ENCODE data around the gene IL19.

GRCh38 chr1:206855859-206856258, 85.3 kb downstream of the IL19 start:
- no peak for TF ChIP-seq POLR2A (IDR thresholded peaks at IDR 0.05)
- TF ChIP-seq CTCF (IDR thresholded peaks at IDR 0.05): no peak
- no peak for TF ChIP-seq POLR2AphosphoS5 (IDR thresholded peaks at IDR 0.05)
- TF ChIP-seq EP300 (IDR thresholded peaks at IDR 0.05): no peak

Data from stomach (tissue), 4 donors.